HG03095 (cell line): ENCODE results near the gene OR52L1.

Experiments used
- ATAC-seq: cut with Tn5 transposase; IDR thresholded peaks from one replicate; pipeline ENCODE4 v1.9.1; 2021; ENCODE audit warnings: moderate library complexity; ENCODE audit not compliant: unreplicated experiment

OR52L1 gene

GRCh38 chr11:5941951-5942350 is 44.8 kb downstream of the OR52L1 start, which contains the start of gene OR56A3:
OR56A3 (plus strand) TSS chr11:5942251; CDS start chr11:5947347, 5,096 bp downstream.
- no peak for ATAC-seq

GRCh38 chr11:5940748-5941147 is 46.0 kb downstream of the OR52L1 start:
- no peak for ATAC-seq

DNA sequence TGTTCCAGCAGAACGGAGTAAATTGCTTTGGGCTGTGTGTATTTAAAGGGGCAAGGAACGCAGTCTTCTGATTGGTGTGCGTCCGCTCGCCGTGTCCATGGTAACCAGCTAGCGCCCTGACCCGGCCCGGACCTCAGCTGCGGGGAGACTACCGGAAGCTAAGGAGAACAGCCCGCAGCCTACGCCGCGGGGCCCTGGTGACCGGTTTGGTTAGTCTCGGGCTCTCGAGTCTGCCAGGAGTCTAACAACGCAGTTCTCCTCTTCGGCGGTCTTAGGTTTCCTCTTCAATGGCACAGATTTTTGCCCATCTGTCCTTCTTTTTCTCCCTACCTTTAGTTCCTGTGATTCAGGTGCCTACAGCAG is 48.2 kb downstream of the OR52L1 start:
- no peak for ATAC-seq

DNA sequence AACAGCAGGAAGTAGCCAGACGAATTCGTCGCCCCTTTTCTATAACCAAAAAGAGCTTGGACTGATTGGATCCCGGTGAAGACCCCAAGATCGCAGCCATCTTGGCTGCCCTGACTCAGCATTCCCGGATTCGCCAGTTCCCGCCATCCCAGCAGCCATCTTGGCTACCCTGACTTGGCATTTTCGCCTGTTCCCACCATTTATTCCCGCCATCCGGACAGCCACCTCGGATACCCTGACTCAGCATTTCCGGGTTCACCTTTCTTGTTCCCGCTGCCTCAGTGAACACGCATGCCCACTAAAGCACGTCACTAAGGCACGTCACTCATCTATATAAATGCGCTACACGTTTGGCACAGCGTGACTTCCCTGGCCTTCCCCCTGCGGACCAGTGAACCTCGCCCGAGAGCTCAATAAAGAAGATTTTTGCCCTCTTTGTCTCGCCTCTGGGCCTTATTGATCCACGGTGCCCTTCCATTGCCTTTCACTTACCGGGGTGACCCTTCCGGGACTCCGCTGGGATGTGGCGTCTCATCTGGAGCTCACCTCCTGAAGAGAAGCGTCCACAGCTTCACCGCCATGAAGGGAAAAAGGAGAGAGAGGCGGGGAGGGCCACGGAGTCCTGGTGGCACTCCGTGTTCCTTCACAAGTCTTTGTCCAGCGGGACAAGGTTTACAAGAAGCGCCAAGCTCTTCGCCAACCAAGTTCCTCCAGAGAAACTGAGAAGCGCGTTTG is 48.8 kb downstream of the OR52L1 start:
- no peak for ATAC-seq
